ENCODE results near the gene RSF1.

GRCh38 chr11:77672264-77672663 lies 148.3 kb downstream of the RSF1 start:
- TF ChIP-seq EZH2 (IDR thresholded peaks at IDR 0.05; ENCODE audit: borderline replicate concordance, low read length) (no peak), CTCF (conservative IDR thresholded peaks at IDR 0.05 in 1 of 2, IDR thresholded peaks at IDR 0.05 in 1 of 2; ENCODE audit: extremely low read depth in 1 of 2, insufficient read depth in 1 of 2, low read depth in 1 of 2, low read length in 2 of 2) (no peak)

Data from mammary epithelial cell (primary cell).